NCI-H128 (cell line): ENCODE results near the gene FOXRED1.
A peak's percentile ranks its signal among the peaks of the same experiment; 100 is the strongest.
"Not testable (repeated sequence)": the region's sequence is repeated elsewhere in the genome, so short reads cannot be mapped to it uniquely, and the experiment has no call there.

ENCODE experiments used
- DNase-seq: peaks from one replicate; lab custom pipeline; 2025; ENCODE audit not compliant: unreplicated experiment; lab: John Stamatoyannopoulos, UW

The FOXRED1 gene

GRCh38 chr11:126277322-126277721 lies 8.4 kb downstream of the FOXRED1 start:
- DNase-seq, result no peak

- no peak for DNase-seq
Observed at GRCh38 chr11:126277780-126278179, 8.8 kb downstream of the FOXRED1 start.

GRCh38 chr11:126279191-126279590 lies 10.2 kb downstream of the FOXRED1 start:
- no peak for DNase-seq

- DNase-seq, result no peak
Observed at GRCh38 chr11:126280595-126280994, 11.6 kb downstream of the FOXRED1 start.

- DNase-seq, result no peak
Observed at GRCh38 chr11:126281245-126281644, 12.3 kb downstream of the FOXRED1 start.

GRCh38 chr11:126281666-126282175 lies 12.8 kb downstream of the FOXRED1 start:
- DNase-seq, result no peak

- DNase-seq, result no peak
Observed at GRCh38 chr11:126282361-126282735, 13.4 kb downstream of the FOXRED1 start.

- DNase-seq, result no peak
Observed at GRCh38 chr11:126282736-126283591, 14.0 kb downstream of the FOXRED1 start, which contains the start of gene TIRAP. TIRAP (plus strand) TSS chr11:126283093; CDS start chr11:126290895, 7,802 bp downstream.

- DNase-seq, result peak; percentile 60
Observed at GRCh38 chr11:126284829-126285228, 15.9 kb downstream of the FOXRED1 start.

GRCh38 chr11:126288237-126288636 lies 19.3 kb downstream of the FOXRED1 start:
- DNase-seq, result no peak

GRCh38 chr11:126290887-126291286 lies 21.9 kb downstream of the FOXRED1 start:
- DNase-seq, result no peak

- DNase-seq, result no peak
Observed at GRCh38 chr11:126293726-126294125, 24.8 kb downstream of the FOXRED1 start.

GRCh38 chr11:126297004-126297403 lies 28.1 kb downstream of the FOXRED1 start:
- no peak for DNase-seq

- peak; percentile 71 for DNase-seq
Observed at GRCh38 chr11:126303623-126304456, 34.9 kb downstream of the FOXRED1 start, which contains the start of gene DCPS. DCPS (plus strand) TSS chr11:126304060; CDS start chr11:126304081, 21 bp downstream.

- DNase-seq, result peak; percentile 48
Observed at GRCh38 chr11:126304457-126305075, 35.6 kb downstream of the FOXRED1 start.

- no peak for DNase-seq
Observed at GRCh38 chr11:126305699-126306098, 36.7 kb downstream of the FOXRED1 start.

- no peak for DNase-seq
Observed at GRCh38 chr11:126307706-126308105, 38.8 kb downstream of the FOXRED1 start.

- DNase-seq, result no peak
Observed at GRCh38 chr11:126308271-126308671, 39.3 kb downstream of the FOXRED1 start.

- DNase-seq, result not testable (repeated sequence)
Observed at GRCh38 chr11:126308771-126309170, 39.8 kb downstream of the FOXRED1 start.

- DNase-seq, result peak; percentile 10
Observed at GRCh38 chr11:126310200-126310991, 41.4 kb downstream of the FOXRED1 start.
